ENCODE data around the gene SLC9A3. TPM values are rescaled to one million over a fixed set of nuclear protein-coding genes. Genes with fewer than 3 reads are reported as not detected.

Gene SLC9A3
- total and polyA plus RNA-seq, 2 of the 13 experiments (the other 11 are each of a cell fraction or from before 2014, with no cell fraction given): 1.5 to 1.8 TPM

DNA sequence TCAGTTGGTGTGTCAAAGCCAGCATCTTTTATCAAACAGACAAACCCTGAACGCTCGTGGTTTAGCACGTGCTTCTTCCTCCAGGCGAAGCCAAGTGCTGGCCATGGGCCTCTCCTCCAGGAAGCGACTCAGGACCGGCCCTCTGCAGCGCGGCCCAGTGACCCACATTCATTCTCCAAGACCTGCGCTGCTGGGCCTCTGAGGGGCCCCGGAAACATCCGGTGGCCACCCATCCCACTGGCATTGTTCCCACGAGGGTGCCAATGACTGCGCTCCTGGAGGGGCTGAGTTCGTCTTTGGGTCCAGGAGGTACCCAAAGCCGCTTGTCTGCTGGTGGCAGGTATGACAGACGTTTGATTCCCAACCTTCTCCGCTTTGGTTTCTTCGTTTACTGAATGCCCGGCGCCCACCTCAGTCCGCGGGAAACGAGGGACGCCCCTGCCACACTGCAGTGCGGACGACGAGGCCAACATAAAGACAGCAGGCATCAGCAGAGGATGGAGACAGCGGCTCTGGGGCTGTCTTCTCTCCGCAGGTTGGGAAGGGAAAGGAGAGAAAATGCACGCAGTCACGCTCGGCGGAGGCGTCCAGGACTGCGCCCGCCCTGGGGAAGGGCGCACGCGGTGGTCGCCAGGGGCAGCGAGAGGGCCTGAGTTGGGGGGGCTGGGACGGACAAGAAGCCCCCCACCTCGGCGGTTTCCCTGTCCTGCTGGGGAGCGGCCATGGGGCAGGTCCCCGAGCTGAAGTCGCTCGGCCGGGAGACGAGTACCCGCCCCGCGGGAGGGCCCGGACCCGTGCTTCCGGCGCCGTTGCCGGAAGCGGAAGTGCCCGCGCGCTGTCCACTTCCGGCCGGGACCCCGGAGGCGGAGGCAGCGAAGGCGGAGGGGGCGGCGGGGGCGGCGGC, 81.7 kb downstream of the SLC9A3 start, which contains the start of gene EXOC3 (continued):
- TF ChIP-seq, protein P1, sequence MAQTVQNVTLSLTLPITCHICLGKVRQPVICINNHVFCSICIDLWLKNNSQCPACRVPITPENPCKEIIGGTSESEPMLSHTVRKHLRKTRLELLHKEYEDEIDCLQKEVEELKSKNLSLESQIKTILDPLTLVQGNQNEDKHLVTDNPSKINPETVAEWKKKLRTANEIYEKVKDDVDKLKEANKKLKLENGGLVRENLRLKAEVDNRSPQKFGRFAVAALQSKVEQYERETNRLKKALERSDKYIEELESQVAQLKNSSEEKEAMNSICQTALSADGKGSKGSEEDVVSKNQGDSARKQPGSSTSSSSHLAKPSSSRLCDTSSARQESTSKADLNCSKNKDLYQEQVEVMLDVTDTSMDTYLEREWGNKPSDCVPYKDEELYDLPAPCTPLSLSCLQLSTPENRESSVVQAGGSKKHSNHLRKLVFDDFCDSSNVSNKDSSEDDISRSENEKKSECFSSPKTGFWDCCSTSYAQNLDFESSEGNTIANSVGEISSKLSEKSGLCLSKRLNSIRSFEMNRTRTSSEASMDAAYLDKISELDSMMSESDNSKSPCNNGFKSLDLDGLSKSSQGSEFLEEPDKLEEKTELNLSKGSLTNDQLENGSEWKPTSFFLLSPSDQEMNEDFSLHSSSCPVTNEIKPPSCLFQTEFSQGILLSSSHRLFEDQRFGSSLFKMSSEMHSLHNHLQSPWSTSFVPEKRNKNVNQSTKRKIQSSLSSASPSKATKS (CRISPR knock-in tag; IDR thresholded peaks at IDR 0.05): no peak
- TF ChIP-seq HNRNPUL1 (IDR thresholded peaks at IDR 0.05; ENCODE audit: low read depth, low read length): no peak
- TF ChIP-seq ISL2 (CRISPR knock-in tag; IDR thresholded peaks at IDR 0.05): peak; percentile 40; the same call in 1 of the 2 replicates
- peak; percentile 9; the same call in 1 of the 2 replicates for TF ChIP-seq ZNF563 (CRISPR knock-in tag; IDR thresholded peaks at IDR 0.05)
- TF ChIP-seq, protein P2, sequence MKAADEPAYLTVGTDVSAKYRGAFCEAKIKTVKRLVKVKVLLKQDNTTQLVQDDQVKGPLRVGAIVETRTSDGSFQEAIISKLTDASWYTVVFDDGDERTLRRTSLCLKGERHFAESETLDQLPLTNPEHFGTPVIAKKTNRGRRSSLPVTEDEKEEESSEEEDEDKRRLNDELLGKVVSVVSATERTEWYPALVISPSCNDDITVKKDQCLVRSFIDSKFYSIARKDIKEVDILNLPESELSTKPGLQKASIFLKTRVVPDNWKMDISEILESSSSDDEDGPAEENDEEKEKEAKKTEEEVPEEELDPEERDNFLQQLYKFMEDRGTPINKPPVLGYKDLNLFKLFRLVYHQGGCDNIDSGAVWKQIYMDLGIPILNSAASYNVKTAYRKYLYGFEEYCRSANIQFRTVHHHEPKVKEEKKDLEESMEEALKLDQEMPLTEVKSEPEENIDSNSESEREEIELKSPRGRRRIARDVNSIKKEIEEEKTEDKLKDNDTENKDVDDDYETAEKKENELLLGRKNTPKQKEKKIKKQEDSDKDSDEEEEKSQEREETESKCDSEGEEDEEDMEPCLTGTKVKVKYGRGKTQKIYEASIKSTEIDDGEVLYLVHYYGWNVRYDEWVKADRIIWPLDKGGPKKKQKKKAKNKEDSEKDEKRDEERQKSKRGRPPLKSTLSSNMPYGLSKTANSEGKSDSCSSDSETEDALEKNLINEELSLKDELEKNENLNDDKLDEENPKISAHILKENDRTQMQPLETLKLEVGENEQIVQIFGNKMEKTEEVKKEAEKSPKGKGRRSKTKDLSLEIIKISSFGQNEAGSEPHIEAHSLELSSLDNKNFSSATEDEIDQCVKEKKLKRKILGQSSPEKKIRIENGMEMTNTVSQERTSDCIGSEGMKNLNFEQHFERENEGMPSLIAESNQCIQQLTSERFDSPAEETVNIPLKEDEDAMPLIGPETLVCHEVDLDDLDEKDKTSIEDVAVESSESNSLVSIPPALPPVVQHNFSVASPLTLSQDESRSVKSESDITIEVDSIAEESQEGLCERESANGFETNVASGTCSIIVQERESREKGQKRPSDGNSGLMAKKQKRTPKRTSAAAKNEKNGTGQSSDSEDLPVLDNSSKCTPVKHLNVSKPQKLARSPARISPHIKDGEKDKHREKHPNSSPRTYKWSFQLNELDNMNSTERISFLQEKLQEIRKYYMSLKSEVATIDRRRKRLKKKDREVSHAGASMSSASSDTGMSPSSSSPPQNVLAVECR (CRISPR knock-in tag; IDR thresholded peaks at IDR 0.05; ENCODE audit: borderline replicate concordance): peak; percentile 92
- 0 out of 2 replicates have a peak, but pooled peaks have one; percentile 17 for TF ChIP-seq SMAD1 (CRISPR knock-in tag; IDR thresholded peaks at IDR 0.05; ENCODE audit: borderline replicate concordance, low read depth)
- TF ChIP-seq ZNF713 (CRISPR knock-in tag; IDR thresholded peaks at IDR 0.05): no peak
- TF ChIP-seq, protein P3, sequence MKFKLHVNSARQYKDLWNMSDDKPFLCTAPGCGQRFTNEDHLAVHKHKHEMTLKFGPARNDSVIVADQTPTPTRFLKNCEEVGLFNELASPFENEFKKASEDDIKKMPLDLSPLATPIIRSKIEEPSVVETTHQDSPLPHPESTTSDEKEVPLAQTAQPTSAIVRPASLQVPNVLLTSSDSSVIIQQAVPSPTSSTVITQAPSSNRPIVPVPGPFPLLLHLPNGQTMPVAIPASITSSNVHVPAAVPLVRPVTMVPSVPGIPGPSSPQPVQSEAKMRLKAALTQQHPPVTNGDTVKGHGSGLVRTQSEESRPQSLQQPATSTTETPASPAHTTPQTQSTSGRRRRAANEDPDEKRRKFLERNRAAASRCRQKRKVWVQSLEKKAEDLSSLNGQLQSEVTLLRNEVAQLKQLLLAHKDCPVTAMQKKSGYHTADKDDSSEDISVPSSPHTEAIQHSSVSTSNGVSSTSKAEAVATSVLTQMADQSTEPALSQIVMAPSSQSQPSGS (CRISPR knock-in tag; IDR thresholded peaks at IDR 0.05): peak; percentile 16; the same call in 1 of the 2 replicates
- TF ChIP-seq AGO1 (IDR thresholded peaks at IDR 0.05; ENCODE audit: low read depth, low read length, poor library complexity, severe bottlenecking): no peak
- TF ChIP-seq, protein P4, sequence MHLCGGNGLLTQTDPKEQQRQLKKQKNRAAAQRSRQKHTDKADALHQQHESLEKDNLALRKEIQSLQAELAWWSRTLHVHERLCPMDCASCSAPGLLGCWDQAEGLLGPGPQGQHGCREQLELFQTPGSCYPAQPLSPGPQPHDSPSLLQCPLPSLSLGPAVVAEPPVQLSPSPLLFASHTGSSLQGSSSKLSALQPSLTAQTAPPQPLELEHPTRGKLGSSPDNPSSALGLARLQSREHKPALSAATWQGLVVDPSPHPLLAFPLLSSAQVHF (CRISPR knock-in tag; IDR thresholded peaks at IDR 0.05): 0 out of 2 replicates have a peak, but pooled peaks have one; percentile 61
- TF ChIP-seq, protein P5, sequence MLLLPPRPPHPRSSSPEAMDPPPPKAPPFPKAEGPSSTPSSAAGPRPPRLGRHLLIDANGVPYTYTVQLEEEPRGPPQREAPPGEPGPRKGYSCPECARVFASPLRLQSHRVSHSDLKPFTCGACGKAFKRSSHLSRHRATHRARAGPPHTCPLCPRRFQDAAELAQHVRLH (CRISPR knock-in tag; IDR thresholded peaks at IDR 0.05; ENCODE audit: borderline replicate concordance, low read depth): no peak
- TF ChIP-seq HHEX (CRISPR knock-in tag; IDR thresholded peaks at IDR 0.05): no peak
- TF ChIP-seq, protein P6, sequence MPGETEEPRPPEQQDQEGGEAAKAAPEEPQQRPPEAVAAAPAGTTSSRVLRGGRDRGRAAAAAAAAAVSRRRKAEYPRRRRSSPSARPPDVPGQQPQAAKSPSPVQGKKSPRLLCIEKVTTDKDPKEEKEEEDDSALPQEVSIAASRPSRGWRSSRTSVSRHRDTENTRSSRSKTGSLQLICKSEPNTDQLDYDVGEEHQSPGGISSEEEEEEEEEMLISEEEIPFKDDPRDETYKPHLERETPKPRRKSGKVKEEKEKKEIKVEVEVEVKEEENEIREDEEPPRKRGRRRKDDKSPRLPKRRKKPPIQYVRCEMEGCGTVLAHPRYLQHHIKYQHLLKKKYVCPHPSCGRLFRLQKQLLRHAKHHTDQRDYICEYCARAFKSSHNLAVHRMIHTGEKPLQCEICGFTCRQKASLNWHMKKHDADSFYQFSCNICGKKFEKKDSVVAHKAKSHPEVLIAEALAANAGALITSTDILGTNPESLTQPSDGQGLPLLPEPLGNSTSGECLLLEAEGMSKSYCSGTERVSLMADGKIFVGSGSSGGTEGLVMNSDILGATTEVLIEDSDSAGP (CRISPR knock-in tag; IDR thresholded peaks at IDR 0.05; ENCODE audit: borderline replicate concordance): peak; percentile 42; the same call in 1 of the 2 replicates
- TF ChIP-seq, protein P7, sequence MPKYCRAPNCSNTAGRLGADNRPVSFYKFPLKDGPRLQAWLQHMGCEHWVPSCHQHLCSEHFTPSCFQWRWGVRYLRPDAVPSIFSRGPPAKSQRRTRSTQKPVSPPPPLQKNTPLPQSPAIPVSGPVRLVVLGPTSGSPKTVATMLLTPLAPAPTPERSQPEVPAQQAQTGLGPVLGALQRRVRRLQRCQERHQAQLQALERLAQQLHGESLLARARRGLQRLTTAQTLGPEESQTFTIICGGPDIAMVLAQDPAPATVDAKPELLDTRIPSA (CRISPR knock-in tag; IDR thresholded peaks at IDR 0.05; ENCODE audit: borderline replicate concordance): no peak
- 0 out of 2 replicates have a peak, but pooled peaks have one; percentile 45 for TF ChIP-seq ZSCAN20 (CRISPR knock-in tag; IDR thresholded peaks at IDR 0.05; ENCODE audit: borderline replicate concordance)

Measured in HepG2 (cell line).